SH-SY5Y (cell line): ENCODE data around the gene PYGO1.

Experiments used
- GATA2 ChIP-seq: IDR thresholded peaks from 2 replicates; pipeline ENCODE4 v1.6.1; 2011; ENCODE audit warnings: mild to moderate bottlenecking, low read depth, low read length
- GATA3 ChIP-seq: IDR thresholded peaks from 2 replicates; pipeline ENCODE4 v1.6.1; 2011; ENCODE audit warnings: low read depth, mild to moderate bottlenecking, low read length, moderate library complexity

DNA sequence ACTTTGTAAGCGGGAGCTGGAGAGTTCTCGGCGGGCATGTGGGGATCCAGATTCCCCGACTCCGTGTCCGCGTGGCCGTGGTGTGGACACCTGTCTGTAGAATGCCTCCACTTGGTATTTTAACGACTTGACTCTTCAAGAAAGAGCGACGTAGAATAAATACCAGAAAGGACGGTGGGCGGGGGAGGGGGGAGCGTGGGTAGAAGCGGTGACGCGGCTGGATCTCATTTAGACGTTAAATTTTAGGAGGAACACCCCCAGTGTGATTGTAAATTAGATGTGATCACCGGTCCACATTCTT lies 620 bp upstream of the PYGO1 start:
- TF ChIP-seq GATA2 (no peak), GATA3 (no peak)
